Natural killer cell (primary cell): ENCODE data around the gene RRP1B. TPM values are rescaled to one million over a fixed set of nuclear protein-coding genes. Genes with fewer than 3 reads are reported as not detected.
"Not testable (repeated sequence)": the region's sequence is repeated elsewhere in the genome, so short reads cannot be mapped to it uniquely, and the experiment has no call there.

Source experiments
- ATAC-seq, 3 donors: fragments of 150-1000 bp in 2 of 3; fragments of 200-7000 bp in 1 of 3; cut with Tn5 transposase; 1 replicate in 1 of 3; 2 replicates in 2 of 3; pipeline ENCODE4 v1.10.0; 2021; ENCODE audit warnings: mild to moderate bottlenecking in 2 of 3, moderate library complexity in 2 of 3
- DNase-seq, 2 donors: peaks; one replicate each; pipeline versions ENCODE4 v3.0.0 to v3.0.0-alpha.2; 2013 to 2021; ENCODE audit warnings: mixed read lengths in 1 of 2
- H3K27ac ChIP-seq: one replicate; pipeline ENCODE4 v1.5.1; 2013; ENCODE audit warnings: mild to moderate bottlenecking, low read length
- H3K27me3 ChIP-seq: one replicate; pipeline ENCODE4 v1.6.1; 2013; ENCODE audit warnings: low read length; ENCODE audit not compliant: control insufficient read depth, insufficient read depth
- H3K36me3 ChIP-seq: one replicate; pipeline ENCODE4 v1.6.1; 2013; ENCODE audit warnings: low read length; ENCODE audit not compliant: control insufficient read depth, insufficient read depth
- H3K4me1 ChIP-seq: one replicate; pipeline ENCODE4 v1.6.1; 2013; ENCODE audit warnings: low read length; ENCODE audit not compliant: control insufficient read depth, insufficient read depth
- H3K4me3 ChIP-seq: one replicate; pipeline ENCODE4 v1.5.1; 2013; ENCODE audit warnings: low read length
- H3K9me3 ChIP-seq: one replicate; pipeline ENCODE4 v1.6.1; 2013; ENCODE audit warnings: low read length; ENCODE audit not compliant: control insufficient read depth, insufficient read depth
- H3K27ac Mint-ChIP-seq, 2 donors: one replicate each; pipeline ENCODE4 v1.8.0; 2022; ENCODE audit warnings: mild to moderate bottlenecking in 2 of 2, mixed read lengths in 2 of 2, moderate library complexity in 1 of 2
- H3K27me3 Mint-ChIP-seq, 2 donors: one replicate each; pipeline ENCODE4 v1.8.0; 2022; ENCODE audit warnings: low read depth in 2 of 2, mixed read lengths in 2 of 2
- H3K36me3 Mint-ChIP-seq: one replicate; pipeline ENCODE4 v1.8.0; 2022; ENCODE audit warnings: mixed read lengths
- H3K4me1 Mint-ChIP-seq, 2 donors: one replicate each; pipeline ENCODE4 v1.8.0; 2022; ENCODE audit warnings: mixed read lengths in 2 of 2
- H3K4me3 Mint-ChIP-seq: one replicate; pipeline ENCODE4 v1.8.0; 2022; ENCODE audit warnings: mild to moderate bottlenecking, moderate library complexity, mixed read lengths
- H3K9me3 Mint-ChIP-seq, 2 donors: one replicate each; pipeline ENCODE4 v1.8.0; 2022; ENCODE audit warnings: mixed read lengths in 2 of 2
- CTCF ChIP-seq: fragments of 200-600 bp; IDR thresholded peaks from one replicate; pipeline ENCODE4 v1.8.0; 2022; ENCODE audit warnings: antibody characterized with exemption
- WGBS: methylation state at CpG from one replicate; pipeline ENCODE4 v1.1.7; 2013; ENCODE audit warnings: missing lambda C conversion rate; ENCODE audit not compliant: insufficient coverage; 5-methylcytosine and 5-hydroxymethylcytosine counted together
- intact Hi-C: fragments of 100-400 bp; cut with micrococcal nuclease; formaldehyde crosslinking; loops from one replicate; pipeline ENCODE4 v1.14.2; 2022
- total RNA-seq, 4 donors: library from RNA; stranded (reverse); fragments of 120-200 nt in 1 of 4; gene quantifications; one replicate each; pipeline versions ENCODE4 v1.2.3 to v1.2.4, GENCODE V29; 2013 to 2022

The RRP1B gene
- total RNA-seq, 3 donors from 2014 or later (not counting 1 experiment from before 2014, with no cell fraction given) = 18.1 to 28.4 (median 25.0) TPM

- H3K27me3 Mint-ChIP-seq = no peaks in the 10 kb centered on the region
Observed at GRCh38 chr21:43676391-43676790, 17.0 kb downstream of the RRP1B start.

DNA sequence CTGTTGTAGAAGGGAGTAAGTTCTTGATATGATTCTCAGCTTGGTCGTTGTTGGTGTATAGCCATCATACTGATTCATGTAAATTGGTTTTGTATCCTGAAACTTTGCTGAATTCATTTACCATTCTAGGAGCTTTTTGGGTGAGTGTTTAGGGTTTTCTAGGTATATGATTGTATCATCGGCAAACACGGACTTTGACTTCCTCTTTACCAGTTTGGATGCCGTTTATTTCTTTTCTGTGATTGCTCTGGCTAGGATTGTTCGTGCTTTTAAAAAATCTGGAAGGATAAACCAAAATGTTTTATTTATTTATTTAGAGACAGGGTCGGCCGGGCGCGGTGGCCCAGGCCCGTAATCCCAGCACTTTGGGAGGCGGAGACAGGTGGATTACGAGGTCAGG, 20.6 kb downstream of the RRP1B start:
- no peak for TF ChIP-seq CTCF
- Mint-ChIP-seq H3K36me3 (peaks cover 33% of the 10 kb centered on the region), H3K4me1 (peaks cover 5 to 14% of the 10 kb centered on the region in 2 donors), H3K4me3 (no peak overlapping the region), H3K9me3 (no peaks in the 10 kb centered on the region), H3K27ac (no peak overlapping the region), H3K27me3 (no peaks in the 10 kb centered on the region)
- DNase-seq = no peak
- intact Hi-C loops = no loop called here
- H3K27me3 ChIP-seq = no peaks in the 10 kb centered on the region
- H3K36me3 ChIP-seq = peaks cover 58% of the 10 kb centered on the region
- H3K9me3 ChIP-seq = no peaks in the 10 kb centered on the region
- no peak overlapping the region for H3K27ac ChIP-seq
- 95% methylated on average over 12 of the region's 12 CpGs for WGBS
- ATAC-seq = no peak
- H3K4me1 ChIP-seq = no peaks in the 10 kb centered on the region
- H3K4me3 ChIP-seq = no peak overlapping the region

More at GRCh38 chr21:43676391-43676790, 17.0 kb downstream of the RRP1B start:
- H3K36me3 Mint-ChIP-seq = peaks cover 18% of the 10 kb centered on the region
- 94% methylated on average over 15 of the region's 15 CpGs for WGBS
- intact Hi-C loops = no loop called here
- ATAC-seq = no peak
- no peak overlapping the region for H3K27ac Mint-ChIP-seq
- no peaks in the 10 kb centered on the region for H3K9me3 ChIP-seq
- H3K4me1 ChIP-seq = no peaks in the 10 kb centered on the region
- no peak overlapping the region for H3K4me3 ChIP-seq
- H3K27ac ChIP-seq = no peak overlapping the region
- no peaks in the 10 kb centered on the region for H3K27me3 ChIP-seq
- H3K36me3 ChIP-seq = peaks cover 48% of the 10 kb centered on the region
- no peaks in the 10 kb centered on the region for H3K9me3 Mint-ChIP-seq
- TF ChIP-seq CTCF = no peak
- DNase-seq = no peak
- H3K4me1 Mint-ChIP-seq = peaks cover 5 to 14% of the 10 kb centered on the region in 2 donors
- H3K4me3 Mint-ChIP-seq = no peak overlapping the region

DNA sequence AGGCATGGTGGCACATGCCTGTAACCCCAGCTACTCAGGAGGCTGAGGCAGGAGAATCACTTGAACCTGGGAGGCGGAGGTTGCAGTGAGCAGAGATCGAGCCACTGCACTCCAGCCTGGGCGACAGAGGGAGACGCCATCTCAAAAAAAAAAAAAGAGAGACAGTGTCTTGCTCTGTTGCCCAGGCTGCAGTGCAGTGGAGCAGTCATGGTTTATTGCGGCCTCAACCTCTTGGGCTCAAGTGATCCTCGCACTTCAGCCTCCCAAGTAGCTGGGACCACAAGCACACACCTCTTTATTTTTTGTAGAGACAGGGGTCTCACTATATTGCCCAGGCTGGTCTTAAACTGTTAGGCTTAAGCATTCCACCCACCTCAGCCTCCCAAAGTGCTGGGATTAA, 21.1 kb downstream of the RRP1B start:
- Mint-ChIP-seq H3K4me1 (peaks cover 5 to 14% of the 10 kb centered on the region in 2 donors), H3K36me3 (peaks cover 38% of the 10 kb centered on the region)
- H3K4me3 ChIP-seq, H3K9me3 ChIP-seq, H3K27me3 Mint-ChIP-seq, H3K9me3 Mint-ChIP-seq, DNase-seq, intact Hi-C loops, H3K27ac ChIP-seq, H3K27me3 ChIP-seq, H3K4me3 Mint-ChIP-seq, H3K4me1 ChIP-seq, ATAC-seq, H3K27ac Mint-ChIP-seq: not testable (repeated sequence)
- H3K36me3 ChIP-seq = peaks cover 54% of the 10 kb centered on the region
- WGBS = 88% methylated on average over 6 of the region's 6 CpGs

DNA sequence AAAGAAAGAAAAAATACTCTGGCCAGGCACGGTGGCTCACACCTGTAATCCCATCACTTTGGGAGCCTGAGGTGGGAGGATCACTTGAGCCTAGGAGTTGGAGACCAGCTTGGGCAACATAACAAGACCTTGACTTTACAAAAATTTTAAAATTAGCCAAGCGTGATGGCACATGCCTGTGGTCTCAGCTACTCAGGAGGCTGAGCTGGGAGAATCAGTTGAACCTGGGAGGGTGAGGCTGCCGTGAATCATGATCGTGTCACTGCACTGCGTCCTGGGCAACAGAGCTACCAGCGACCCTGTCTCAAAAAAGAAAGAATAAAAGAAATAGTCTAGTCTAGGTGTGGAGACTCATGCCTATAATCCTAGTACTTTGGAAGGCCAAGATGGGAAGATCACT, 22.3 kb downstream of the RRP1B start:
- ATAC-seq = no peak
- Mint-ChIP-seq H3K27ac (no peak overlapping the region), H3K36me3 (peaks cover 39% of the 10 kb centered on the region), H3K4me3 (no peak overlapping the region), H3K27me3 (no peaks in the 10 kb centered on the region), H3K9me3 (no peaks in the 10 kb centered on the region), H3K4me1 (peaks cover 5 to 14% of the 10 kb centered on the region in 2 donors)
- no peak for TF ChIP-seq CTCF
- no peaks in the 10 kb centered on the region for H3K4me1 ChIP-seq
- intact Hi-C loops = no loop called here
- H3K4me3 ChIP-seq = no peak overlapping the region
- H3K27me3 ChIP-seq = no peaks in the 10 kb centered on the region
- H3K27ac ChIP-seq = no peak overlapping the region
- peaks cover 59% of the 10 kb centered on the region for H3K36me3 ChIP-seq
- no peaks in the 10 kb centered on the region for H3K9me3 ChIP-seq
- no peak for DNase-seq
- whole genome bisulfite sequencing = 97% methylated on average over 6 of the region's 6 CpGs
